ENCODE measurements around the gene CES4A. TPM values are rescaled to one million over a fixed set of nuclear protein-coding genes. Genes with fewer than 3 reads are reported as not detected.
A peak's percentile ranks its signal among the peaks of the same experiment; 100 is the strongest.

The CES4A gene
- total RNA-seq, 1 experiment from 2014 or later, result 0.61 TPM

- Mint-ChIP-seq H3K27ac (no peak overlapping the region), H3K4me1 (peaks cover 16% of the 10 kb centered on the region; the same call in 1 of the 2 replicates), H3K27me3 (ENCODE audit: low read depth) (peaks cover 10% of the 10 kb centered on the region), H3K9me3 (no peaks in the 10 kb centered on the region), H3K4me3 (peak overlapping the region; percentile 71), H3K36me3 (peaks cover 8% of the 10 kb centered on the region; the same call in 1 of the 2 replicates)
- no peak for DNase-seq (ENCODE audit: low spot score)
- ChIA-PET CTCF (interaction anchor here (0.6 to 5.1 kb wide), 9 partner anchors 11 to 172 kb away, joined by 3 to 51 read pairs (median 6); partner anchors contain the start of genes CES3, FBXL8 and TRADD), POLR2A (no interaction called here)
- TF ChIP-seq, protein P1, sequence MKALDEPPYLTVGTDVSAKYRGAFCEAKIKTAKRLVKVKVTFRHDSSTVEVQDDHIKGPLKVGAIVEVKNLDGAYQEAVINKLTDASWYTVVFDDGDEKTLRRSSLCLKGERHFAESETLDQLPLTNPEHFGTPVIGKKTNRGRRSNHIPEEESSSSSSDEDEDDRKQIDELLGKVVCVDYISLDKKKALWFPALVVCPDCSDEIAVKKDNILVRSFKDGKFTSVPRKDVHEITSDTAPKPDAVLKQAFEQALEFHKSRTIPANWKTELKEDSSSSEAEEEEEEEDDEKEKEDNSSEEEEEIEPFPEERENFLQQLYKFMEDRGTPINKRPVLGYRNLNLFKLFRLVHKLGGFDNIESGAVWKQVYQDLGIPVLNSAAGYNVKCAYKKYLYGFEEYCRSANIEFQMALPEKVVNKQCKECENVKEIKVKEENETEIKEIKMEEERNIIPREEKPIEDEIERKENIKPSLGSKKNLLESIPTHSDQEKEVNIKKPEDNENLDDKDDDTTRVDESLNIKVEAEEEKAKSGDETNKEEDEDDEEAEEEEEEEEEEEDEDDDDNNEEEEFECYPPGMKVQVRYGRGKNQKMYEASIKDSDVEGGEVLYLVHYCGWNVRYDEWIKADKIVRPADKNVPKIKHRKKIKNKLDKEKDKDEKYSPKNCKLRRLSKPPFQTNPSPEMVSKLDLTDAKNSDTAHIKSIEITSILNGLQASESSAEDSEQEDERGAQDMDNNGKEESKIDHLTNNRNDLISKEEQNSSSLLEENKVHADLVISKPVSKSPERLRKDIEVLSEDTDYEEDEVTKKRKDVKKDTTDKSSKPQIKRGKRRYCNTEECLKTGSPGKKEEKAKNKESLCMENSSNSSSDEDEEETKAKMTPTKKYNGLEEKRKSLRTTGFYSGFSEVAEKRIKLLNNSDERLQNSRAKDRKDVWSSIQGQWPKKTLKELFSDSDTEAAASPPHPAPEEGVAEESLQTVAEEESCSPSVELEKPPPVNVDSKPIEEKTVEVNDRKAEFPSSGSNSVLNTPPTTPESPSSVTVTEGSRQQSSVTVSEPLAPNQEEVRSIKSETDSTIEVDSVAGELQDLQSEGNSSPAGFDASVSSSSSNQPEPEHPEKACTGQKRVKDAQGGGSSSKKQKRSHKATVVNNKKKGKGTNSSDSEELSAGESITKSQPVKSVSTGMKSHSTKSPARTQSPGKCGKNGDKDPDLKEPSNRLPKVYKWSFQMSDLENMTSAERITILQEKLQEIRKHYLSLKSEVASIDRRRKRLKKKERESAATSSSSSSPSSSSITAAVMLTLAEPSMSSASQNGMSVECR (CRISPR knock-in tag; IDR thresholded peaks at IDR 0.05; ENCODE audit: borderline replicate concordance), result no peak
- TF ChIP-seq, protein P2, sequence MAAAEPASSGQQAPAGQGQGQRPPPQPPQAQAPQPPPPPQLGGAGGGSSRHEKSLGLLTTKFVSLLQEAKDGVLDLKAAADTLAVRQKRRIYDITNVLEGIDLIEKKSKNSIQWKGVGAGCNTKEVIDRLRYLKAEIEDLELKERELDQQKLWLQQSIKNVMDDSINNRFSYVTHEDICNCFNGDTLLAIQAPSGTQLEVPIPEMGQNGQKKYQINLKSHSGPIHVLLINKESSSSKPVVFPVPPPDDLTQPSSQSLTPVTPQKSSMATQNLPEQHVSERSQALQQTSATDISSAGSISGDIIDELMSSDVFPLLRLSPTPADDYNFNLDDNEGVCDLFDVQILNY (CRISPR knock-in tag; IDR thresholded peaks at IDR 0.05), result no peak
- no peak for TF ChIP-seq FOXP4 (CRISPR knock-in tag; IDR thresholded peaks at IDR 0.05)
- no peak for TF ChIP-seq MLX (CRISPR knock-in tag; IDR thresholded peaks at IDR 0.05)
- TF ChIP-seq ATF3 (CRISPR knock-in tag; conservative IDR thresholded peaks at IDR 0.05), result no peak
- TF ChIP-seq MYBL2 (CRISPR knock-in tag; IDR thresholded peaks at IDR 0.05), result no peak
- TF ChIP-seq CDX4 (CRISPR knock-in tag; IDR thresholded peaks at IDR 0.05; ENCODE audit: borderline replicate concordance), result no peak
- no peak for TF ChIP-seq PREB (CRISPR knock-in tag; IDR thresholded peaks at IDR 0.05; ENCODE audit: borderline replicate concordance)
- no peak for TF ChIP-seq ELF4 (CRISPR knock-in tag; IDR thresholded peaks at IDR 0.05; ENCODE audit: low read depth)
- no peak for TF ChIP-seq FOXP1 (CRISPR knock-in tag; IDR thresholded peaks at IDR 0.05; ENCODE audit: borderline replicate concordance)
- no peak for TF ChIP-seq EMX1 (CRISPR knock-in tag; IDR thresholded peaks at IDR 0.05)
- no peak for TF ChIP-seq ZNF219 (CRISPR knock-in tag; IDR thresholded peaks at IDR 0.05; ENCODE audit: borderline replicate concordance)
- TF ChIP-seq NR1H2 (CRISPR knock-in tag; IDR thresholded peaks at IDR 0.05), result no peak
- no peak for TF ChIP-seq ETV6 (CRISPR knock-in tag; IDR thresholded peaks at IDR 0.05)
- no peak for TF ChIP-seq SMAD3 (CRISPR knock-in tag; IDR thresholded peaks at IDR 0.05; ENCODE audit: borderline replicate concordance)
- no peak for TF ChIP-seq TCF7 (CRISPR knock-in tag; IDR thresholded peaks at IDR 0.05; ENCODE audit: low read depth)
- TF ChIP-seq ZNF416 (CRISPR knock-in tag; IDR thresholded peaks at IDR 0.05), result no peak
- TF ChIP-seq FOXJ3 (CRISPR knock-in tag; IDR thresholded peaks at IDR 0.05; ENCODE audit: borderline replicate concordance), result no peak
- no peak for TF ChIP-seq PRRX2 (CRISPR knock-in tag; IDR thresholded peaks at IDR 0.05)
- ATAC-seq, result no peak
Observed at GRCh38 chr16:67028167-67028695, 39.8 kb downstream of the CES4A start.

Data from WTC11 (cell line).